C1 segment of cervical spinal cord (tissue), 14 donors: ENCODE results near the gene ZNF668.
"Not testable (repeated sequence)": the region's sequence is repeated elsewhere in the genome, so short reads cannot be mapped to it uniquely, and the experiment has no call there.

Experiments
- DNase-seq, 14 donors: peaks; one replicate each; lab custom pipeline; 2025; lab: John Stamatoyannopoulos, UW

The ZNF668 gene

DNA sequence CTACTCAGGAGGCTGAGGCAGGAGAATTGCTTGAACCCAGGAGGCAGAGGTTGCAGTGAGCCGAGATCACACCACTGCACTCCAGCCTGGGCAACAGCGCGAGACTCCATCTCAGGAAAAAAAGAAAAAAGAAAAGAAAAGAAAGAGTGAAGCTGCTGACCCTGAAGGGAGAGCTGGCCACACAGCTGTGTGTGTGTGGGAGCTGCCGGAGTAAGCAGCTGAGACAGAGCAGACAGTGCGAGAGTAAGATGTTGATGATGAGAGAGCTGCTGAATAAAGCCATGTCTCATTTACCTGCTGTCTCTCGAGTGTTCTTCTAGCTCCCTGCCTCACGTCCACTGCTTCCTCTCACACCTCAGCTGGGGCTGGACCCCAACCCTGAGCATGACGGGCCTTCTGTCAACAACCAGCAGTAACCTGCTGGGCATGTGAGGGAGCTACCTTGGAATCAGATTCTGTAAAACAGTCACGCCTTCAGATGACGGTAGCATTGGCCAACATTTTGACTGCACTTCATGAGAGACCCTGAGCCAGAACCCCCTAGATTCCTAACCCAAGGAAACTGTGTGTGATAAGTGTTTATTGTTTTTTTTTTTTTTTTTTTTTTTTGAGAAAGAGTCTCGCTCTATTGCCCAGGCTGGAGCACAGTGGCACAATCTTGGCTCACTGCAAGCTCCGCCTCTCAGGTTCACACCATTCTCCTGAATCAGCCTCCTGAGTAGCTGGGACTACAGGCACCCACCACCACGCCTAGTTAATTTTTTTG, 27.0 kb upstream of the ZNF668 start:
- not testable (repeated sequence) for DNase-seq

DNA sequence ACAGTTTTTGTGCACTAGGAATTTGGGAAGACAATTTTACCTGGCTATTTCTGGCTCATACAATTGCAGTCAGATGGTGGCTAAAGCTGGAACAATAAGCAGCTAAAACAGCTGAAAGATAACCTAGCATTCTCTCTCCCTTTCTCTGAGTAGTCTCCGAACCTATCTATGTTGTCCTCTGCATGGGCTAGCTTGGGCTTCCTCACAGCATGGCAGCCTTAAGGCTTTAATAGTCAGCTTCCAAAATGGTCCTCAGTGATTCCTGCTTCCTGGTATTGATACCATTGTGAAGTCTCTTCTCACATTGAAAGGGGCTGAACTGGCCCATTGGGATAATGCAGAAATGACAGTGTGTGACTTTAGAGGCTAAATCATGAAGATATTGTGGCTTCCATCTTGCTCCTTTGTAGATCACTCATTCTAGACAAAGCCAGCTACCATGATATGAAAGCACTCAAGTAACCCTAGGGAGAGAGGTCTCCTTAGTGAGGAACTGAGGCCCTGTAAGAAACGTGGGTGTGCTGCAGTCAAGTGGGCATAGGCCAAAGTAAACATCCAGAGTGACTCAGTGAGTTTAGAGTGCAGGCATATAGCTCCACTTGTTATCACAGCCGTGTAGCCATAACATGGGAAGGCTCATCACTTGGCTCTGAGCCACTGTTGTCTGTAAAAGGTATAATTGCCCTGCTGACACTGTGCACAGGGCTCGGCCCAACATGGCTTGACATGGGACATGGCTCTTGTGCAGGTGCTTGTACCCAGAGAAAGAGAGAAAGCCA, 26.0 kb upstream of the ZNF668 start:
- no peak for DNase-seq

DNA sequence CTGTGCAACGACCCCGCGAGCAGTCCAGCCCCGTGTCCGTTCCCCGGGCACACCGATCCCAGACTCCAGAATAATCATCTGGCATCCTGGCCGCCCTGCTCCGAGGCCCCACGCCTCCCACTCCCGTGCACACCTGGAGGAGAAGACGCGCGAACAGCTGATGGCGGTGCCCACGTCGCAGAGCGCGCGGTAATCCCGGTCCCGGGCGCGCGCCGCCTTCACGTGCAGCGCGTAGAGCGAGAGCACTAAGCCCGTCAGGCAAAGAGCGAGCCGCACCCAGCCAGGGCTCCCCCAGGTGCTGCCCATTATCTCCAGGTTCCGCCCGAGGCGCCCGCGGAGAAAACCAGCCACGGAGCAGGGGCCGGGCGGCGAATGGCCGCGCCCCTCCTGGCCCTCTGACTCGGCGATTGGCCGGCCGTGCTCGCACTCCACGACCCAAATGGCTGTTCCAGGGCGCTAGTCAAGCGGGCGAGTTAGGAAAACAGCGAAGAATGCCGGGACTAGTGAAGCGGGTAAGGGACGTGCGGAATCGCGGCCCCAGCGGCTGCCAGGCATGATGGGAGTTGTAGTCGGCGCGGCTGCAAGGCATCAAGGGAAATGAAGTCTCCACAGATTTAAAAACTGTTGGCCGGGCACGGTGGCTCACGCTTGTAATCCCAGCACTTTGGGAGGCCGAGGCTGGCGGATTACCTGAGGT, 20.5 kb upstream of the ZNF668 start, which contains the start of gene VKORC1:
Gene VKORC1, minus strand, starts transcription at position 374 of the 697 bp plus-strand sequence. Its CDS starts 68 bp downstream, at position 306.
- DNase-seq = peak; percentile 45 to 97 (median 86)

DNA sequence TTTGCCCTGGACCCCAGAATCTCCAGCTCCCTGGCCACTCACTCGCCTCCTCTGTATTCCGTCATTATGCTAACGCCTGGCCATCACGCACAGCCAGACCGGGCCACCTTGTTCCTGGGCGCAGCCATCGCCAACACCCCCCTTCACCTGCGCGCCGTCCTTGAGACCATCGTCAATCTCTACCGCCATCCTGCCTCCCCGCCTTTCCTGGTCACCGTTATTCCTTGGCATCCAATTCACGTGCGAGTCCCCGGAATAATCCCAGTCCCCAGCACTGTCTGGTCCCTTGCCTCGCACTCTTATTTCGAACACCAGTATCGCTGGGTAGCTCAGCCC, 20.0 kb upstream of the ZNF668 start:
- DNase-seq = peak in 4 of 14 donors; percentile 39 to 61 (median 50)

DNA sequence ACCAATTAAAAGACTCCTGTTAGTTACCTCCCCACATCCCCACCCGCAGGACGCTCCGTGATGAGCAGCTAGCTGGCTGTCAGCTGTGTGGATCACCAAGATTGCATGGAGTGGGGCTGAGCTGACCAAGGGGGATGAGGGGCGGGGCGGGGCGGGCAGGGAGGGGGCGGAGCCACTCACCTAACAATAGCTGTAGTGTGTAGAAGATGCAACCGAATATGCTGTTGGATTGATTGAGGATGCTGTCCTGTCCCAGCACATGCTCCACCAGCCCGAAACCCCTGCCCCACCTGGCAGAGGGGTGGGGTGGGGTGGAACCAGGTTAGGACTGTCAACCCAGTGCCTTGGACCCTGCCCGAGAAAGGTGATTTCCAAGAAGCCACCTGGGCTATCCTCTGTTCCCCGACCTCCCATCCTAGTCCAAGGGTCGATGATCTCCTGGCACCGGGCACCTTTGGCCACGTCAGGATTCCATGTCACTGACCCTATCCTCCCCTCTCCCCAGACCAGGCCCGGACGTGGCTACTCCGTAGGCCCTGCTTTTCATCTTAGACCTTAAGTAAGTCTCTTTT, 19.2 kb upstream of the ZNF668 start:
- peak in 10 of 14 donors; percentile 13 to 78 (median 40) for DNase-seq

DNA sequence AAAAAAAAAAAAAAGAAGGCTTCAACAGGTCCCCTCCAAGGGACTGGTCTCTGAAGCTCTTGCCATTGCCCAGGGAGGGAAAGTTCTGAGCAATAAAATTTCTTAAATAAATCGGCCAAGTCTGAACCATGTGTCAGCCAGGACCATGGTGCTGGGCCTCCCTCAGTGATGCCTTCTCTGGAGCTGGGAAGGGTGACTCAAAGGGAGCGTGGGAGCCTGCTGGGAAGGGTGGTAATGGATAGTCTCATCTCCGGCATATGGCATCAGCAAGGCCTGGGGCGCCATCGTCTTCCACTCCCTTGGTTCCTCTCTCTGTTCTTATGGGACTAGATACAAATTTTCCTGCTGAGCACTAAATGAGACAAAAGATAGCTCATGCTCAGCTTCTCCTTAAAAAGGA, 18.3 kb upstream of the ZNF668 start:
- DNase-seq = no peak

DNA sequence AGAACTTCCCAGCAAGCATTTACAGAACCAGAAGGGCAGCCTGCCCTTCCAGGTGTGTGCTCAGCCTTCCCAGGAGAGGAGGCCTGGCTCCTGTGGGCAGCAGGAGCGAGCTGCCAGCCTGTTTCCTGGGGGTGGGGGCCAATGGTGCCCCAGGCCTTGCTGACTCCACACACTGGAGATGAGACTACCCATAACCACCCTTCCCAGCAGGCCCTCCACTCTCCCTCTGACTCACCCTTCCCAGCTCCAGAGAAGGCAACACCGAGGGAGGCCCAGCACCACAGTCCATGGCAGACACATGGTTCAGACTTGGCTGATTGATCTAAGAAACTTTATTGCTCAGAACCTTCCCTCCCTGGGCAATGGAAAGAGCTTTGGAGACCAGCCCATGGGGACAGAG, 16.5 kb upstream of the ZNF668 start:
- DNase-seq = peak in 1 of 14 donors; percentile 47

DNA sequence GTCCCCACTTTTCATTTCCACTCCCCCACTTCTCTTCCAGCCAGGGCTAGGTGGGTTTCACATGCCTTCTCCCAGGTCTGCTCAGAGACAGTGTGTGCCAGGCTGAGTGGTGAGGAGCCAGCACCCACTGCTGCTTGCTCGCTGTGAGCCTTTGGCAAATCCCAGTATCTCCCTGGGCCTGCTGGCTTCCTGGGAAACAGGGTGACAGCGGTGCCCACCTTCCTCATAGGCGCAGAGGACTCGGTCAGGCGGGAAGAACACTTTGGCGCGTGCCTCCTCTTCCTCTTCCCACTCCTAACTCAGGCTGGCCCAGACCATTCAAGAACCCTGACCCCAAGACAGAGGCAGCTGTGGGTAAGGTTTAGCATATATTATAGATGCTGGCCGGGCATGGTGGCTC, 15.2 kb upstream of the ZNF668 start:
- no peak for DNase-seq

DNA sequence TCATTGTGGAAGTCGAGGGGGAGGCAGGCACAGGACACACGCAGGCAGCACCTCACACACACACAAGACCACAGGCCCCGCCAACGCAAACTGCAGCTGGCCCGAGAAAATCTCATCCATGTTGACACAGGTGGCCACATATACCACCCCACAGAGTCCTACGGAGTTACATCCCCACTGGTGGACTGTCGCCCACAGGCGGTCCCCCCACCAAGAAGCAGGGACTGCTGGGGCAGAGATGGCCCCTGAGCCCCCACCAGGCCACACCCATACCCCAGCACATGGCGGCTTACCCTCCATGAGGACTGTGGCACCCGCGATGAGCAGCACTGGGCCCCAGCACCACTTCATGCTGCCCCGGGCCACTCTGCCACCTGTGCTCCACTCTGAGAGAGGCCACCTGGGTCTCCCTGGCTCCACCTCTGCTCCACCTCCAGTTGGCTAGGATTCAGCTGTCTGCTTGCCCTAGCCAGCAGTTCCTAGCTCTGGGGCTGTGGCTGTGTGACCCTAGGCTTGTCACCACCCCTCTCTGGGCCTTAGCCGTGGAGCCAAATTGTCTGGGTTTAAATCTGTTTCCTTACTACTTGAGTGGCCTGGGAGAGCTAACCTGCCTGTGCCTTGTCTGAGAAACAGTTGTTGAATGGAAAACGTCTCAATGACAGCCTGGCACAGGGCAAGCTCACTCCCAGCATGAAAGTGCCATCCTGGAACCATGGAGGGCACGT, 14.6 kb upstream of the ZNF668 start, which contains the start of gene PRSS53:
Gene PRSS53, minus strand, starts transcription at position 485 of the 725 bp plus-strand sequence. Its CDS starts 134 bp downstream, at position 351.
- DNase-seq = no peak

DNA sequence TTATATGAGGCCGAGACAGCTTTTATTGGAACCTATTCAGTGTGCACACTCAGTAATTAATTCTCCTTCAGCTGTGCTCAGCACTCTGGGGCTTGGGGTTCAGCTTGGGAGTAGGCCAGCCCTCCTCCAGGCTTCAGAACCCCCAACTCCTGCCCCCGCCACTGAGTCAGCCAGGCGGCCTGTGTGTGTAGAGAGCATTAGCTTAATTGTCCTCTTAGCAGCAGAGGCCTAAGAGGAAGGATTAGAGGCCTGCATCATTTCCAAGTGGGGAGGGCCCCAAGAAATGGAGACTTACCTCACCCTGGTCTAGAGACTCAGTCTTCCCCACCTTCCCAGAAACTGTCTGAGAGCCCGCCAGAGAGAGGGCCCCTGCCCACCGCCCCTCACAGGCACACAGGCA, 13.9 kb upstream of the ZNF668 start:
- no peak for DNase-seq

DNA sequence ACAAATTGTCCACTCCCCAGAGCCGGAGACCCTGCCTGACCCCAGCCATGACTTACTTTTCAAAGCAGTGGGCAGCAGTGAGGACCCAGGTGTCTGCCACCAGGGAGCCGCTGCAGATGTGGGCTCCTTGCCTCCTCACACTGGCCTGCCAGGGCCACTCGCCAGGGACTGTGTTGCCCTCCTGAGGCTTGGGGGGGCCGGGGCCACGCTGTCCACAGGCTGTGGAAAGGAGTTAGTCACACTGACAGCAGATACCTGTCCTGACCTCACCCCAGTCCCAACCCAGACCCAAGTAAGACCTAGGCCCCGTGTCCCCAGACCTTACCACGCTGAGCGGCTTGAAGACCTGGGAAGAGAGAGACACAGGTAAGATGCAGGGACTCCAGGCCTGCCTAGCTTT, 13.4 kb upstream of the ZNF668 start:
- DNase-seq = no peak

DNA sequence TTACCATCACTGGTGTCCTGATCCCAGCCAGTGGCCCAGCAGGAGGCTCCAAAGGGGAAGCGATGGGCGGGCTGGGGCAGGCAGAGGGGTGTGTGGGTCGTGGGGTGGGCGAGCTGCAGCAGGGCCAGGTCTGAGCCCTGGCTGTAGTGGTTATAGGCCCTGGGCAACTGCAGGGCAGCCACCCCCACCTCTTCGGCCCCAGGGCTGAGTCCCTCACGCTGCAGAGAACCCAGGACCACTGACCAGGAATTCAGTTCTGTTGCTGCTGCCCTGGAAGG, 12.5 kb upstream of the ZNF668 start:
- no peak for DNase-seq

DNA sequence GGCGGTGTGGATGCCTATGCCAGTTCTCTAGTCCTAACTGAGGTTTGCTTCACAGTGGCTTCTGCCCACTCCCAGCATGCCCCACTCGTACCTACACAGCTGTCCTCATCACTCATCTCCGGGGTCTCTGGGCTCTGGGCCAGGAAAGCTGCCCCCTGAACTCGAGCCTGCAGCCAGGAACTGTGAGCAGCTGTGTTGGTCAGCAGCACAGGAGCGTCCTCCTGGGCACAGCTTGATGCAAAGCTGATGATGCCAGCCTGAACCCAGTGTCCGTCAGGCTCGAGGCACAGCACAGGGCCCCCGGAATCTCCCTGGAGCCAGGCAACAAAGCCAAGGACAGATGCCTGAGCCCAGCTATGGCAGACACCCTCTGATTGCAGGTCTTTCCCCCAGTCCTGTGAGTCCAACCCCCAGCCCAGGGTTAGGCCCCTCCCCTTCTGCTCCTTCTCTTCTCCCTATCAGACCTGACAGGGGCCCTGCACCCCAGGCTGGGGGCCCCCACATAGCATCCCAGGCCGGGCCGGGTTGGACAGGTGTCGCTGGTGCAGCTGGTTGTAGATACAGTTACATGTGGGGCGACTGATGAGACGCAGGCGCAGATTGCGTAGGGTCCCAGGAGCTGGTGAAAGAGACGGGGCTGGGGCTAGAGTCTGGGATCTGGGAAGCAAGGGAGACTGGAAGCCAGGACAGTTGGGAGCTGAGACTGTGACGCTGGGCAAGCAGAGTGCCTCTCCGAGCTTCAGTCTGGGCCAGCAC, 12.0 kb upstream of the ZNF668 start:
- DNase-seq = no peak

DNA sequence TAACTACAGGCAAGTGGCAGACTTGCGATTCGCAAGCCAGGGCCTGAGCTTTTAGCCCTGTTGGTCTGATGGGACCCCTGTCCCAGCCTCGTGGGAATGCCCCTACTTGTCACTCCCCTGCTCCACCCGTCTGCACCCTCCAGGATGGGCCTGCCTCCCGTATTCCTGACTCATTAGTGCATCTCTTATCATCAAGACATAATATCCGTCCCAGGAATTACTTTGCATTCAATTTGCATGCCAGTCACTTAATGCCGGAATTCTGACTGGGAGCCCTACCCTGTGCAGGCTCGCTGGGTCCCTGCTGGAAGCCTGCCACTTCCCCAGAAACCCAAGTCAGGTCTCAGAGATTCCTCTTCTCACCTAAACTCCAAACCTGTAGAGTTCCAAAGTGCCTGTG, 11.4 kb upstream of the ZNF668 start:
- no peak for DNase-seq

DNA sequence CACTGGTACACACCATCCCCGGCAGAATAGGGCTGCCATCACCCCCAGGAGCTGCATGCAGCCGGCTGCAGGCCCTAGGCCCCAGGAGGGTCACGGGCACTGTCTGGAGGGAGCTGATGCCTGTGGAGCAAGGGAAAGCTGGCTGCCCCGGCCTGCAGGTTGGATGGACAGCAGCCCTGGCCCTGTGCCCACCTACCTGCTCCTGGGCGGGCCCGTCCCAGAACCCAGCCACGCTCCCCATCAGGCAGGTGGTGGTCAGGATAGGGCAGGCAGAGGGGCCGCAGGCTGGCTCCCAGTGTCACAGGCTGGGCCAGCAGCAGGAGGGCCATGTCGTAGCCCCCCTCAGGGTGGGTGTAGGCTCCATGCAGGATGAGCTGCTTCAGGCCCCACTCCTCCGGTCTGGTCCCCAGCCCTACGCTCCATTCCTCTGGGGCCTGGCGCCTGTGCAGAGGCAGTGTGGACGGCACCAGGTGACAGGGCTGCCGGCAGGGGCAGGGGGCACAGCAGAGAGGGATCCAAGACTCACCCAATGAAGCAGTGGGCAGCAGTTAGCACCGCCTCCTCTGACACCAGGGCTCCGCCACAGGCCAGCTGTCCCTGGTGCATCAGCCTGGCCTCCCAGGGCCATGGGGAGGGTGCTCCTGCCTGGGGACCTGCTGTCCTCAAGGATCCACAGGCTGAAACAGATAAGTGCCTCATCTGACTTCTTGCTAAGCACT, 10.7 kb upstream of the ZNF668 start:
- DNase-seq = no peak

DNA sequence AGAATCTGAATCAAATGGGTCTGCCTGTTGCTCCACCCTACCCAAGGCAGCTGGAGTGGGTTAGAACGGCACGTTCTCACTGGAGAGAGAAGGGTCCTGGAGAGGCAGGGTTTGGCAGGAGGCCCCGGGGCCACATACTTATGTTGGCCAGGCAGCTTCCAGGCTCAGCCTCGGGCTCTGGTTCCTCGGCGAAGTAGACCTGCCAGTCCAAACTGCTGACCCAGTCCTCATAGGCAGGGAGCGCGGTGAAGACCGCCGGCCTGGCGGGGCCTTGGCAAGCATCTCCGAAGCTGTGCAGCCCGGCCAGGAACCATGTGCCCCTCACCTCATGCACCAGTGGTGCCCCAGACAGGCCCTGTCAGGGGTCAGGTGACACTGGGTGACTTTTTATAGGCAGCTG, 9.9 kb upstream of the ZNF668 start:
- no peak for DNase-seq

DNA sequence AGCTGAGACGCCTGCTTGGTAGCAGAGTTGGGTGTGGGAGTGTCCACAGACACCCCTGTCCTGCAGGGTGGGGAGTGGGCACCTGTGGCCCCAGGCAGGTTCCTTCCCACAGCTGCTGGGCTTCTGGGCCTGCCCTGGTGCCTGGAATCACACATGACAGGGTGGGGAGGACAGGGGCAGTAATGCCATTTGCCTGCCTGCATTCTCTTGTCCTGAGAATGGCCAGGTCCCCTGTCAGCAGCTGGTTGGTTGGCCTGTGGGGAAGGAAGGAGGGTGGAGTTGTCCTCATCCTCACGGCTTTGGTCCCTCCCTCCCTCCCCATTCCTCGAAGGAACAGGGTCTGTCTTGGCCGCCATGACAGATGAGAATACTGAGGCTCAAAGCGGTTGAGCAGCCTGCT, 9.5 kb upstream of the ZNF668 start:
- DNase-seq = no peak

DNA sequence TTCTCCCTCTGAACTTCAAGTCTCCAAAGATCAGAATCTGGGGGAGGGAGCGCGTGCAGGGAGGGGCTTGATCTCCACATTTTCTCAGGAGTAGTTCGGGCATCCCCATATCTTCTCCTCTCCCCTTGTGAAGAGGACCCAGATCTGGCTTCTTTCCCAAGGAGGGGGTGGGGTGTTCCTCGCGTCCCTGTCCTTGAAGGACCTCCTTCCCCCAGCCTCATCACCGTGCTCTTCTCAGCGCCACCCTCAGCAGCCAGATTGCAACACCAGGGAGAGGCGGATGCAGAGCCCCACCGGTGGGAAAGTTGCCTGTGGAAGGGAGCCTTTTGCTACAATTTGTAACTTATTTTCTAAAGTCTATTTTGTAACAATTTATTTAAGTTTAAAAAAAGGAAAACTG, 9.0 kb upstream of the ZNF668 start:
- no peak for DNase-seq

DNA sequence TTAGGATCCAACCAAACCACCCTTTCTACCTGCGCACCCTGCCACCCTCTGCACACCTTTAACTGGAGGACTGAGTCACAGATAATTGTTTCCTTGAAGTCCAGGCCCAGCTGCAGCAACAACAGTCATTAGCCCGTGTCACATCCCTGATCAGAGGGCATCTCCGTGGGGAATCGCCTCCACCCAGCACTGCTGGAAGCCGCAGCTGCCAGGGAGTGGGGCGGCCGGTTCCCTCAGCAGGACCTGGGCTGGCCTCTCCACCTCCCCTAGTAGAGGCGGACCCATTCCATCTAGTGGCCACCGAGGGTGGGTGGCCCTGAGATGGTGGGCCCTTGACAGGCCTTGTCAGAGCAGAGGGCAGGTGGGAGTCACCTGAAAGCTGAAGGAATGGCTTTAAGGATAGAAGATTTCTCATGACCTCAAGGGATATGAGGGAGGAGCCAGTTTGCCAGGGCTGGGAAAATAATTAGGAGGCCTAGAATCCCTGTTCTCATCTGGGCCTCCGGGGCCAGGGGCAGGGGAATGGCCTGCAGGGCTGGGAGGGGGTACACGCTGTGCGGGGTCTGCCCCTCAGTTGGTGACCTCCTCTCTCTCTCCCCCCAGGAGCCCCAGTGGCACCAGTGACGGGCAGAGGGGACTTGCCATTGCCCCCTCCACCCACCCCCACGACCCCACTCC, 8.5 kb upstream of the ZNF668 start:
- no peak for DNase-seq
